Aortic smooth muscle cell (primary cell): ENCODE measurements around the gene RPUSD4. TPM values are rescaled to one million over a fixed set of nuclear protein-coding genes. Genes with fewer than 3 reads are reported as not detected.

Experiments used
- total RNA-seq: library from RNA; depleted of rRNA; stranded (reverse); fragments of >200 nt; gene quantifications from 2 replicates; pipeline ENCODE4 v1.2.3, GENCODE V29; 2014

Gene RPUSD4
- 21.5 and 23.4 TPM in 2 replicates for total RNA-seq

GRCh38 chr11:126211236-126212088 lies at the start of gene RPUSD4, which contains the start of gene FAM118B:
RPUSD4 (minus strand) TSS chr11:126211650; CDS start chr11:126211638, 12 bp downstream.
FAM118B (plus strand) TSS chr11:126211782; CDS start chr11:126235002, 23,220 bp downstream.

Other genes starting within 250 kb of the RPUSD4 start
- gene CDON, start 148.8 kb downstream of the RPUSD4 start, total RNA-seq, result 6.7 and 7.7 TPM in 2 replicates
- 16.8 and 17.0 TPM in 2 replicates for gene FAM118B, start 132 bp upstream of the RPUSD4 start, total RNA-seq
- gene SRPRA, start 57.2 kb upstream of the RPUSD4 start, total RNA-seq, result 63.9 and 76.1 TPM in 2 replicates
- gene FOXRED1, start 57.5 kb upstream of the RPUSD4 start, total RNA-seq, result 10.7 and 14.9 TPM in 2 replicates
- 3.3 and 4.3 TPM in 2 replicates for gene TIRAP, start 71.4 kb upstream of the RPUSD4 start, total RNA-seq
- gene DCPS, start 92.4 kb upstream of the RPUSD4 start, total RNA-seq, result 11.2 and 14.1 TPM in 2 replicates
- gene ST3GAL4, start 144.0 kb upstream of the RPUSD4 start, total RNA-seq, result 22.1 and 26.6 TPM in 2 replicates